ENCODE measurements around the gene GADD45A. TPM values are rescaled to one million over a fixed set of nuclear protein-coding genes. Genes with fewer than 3 reads are reported as not detected.
A peak's percentile ranks its signal among the peaks of the same experiment; 100 is the strongest.

The GADD45A gene
- total and polyA plus RNA-seq, 9 of the 15 experiments (the other 6 are each of a cell fraction or from before 2014, with no cell fraction given): 21.3 to 156 (median 62.1) TPM

- peak; percentile 54 to 61 for TF ChIP-seq AFF1 (IDR thresholded peaks at IDR 0.05; ENCODE audit: low read depth in 1 of 2, partially characterized antibody in 2 of 2)
- TF ChIP-seq ZBTB33 (CRISPR knock-in tag; IDR thresholded peaks at IDR 0.05): peak; percentile 53; the same call in 1 of the 2 replicates
- TF ChIP-seq SRF (CRISPR knock-in tag; IDR thresholded peaks at IDR 0.05): 0 out of 4 replicates have a peak, but pooled peaks of 1 of the 2 experiments have one; percentile 19
- TF ChIP-seq MTF1 (CRISPR knock-in tag; IDR thresholded peaks at IDR 0.05; ENCODE audit: borderline replicate concordance): no peak
- TF ChIP-seq ZFP30 (CRISPR knock-in tag; IDR thresholded peaks at IDR 0.05; ENCODE audit: borderline replicate concordance): no peak
- TF ChIP-seq NFATC3 (IDR thresholded peaks at IDR 0.05): no peak
- no peak for TF ChIP-seq ARID3B (CRISPR knock-in tag; IDR thresholded peaks at IDR 0.05; ENCODE audit: borderline replicate concordance)
- TF ChIP-seq KDM4B (IDR thresholded peaks at IDR 0.05; ENCODE audit: borderline replicate concordance in 2 of 2, low read depth in 1 of 2): no peak
- peak; percentile 90 for TF ChIP-seq KLF16 (IDR thresholded peaks at IDR 0.05)
- peak; percentile 41; the same call in 1 of the 2 replicates for TF ChIP-seq CXXC5 (CRISPR knock-in tag; IDR thresholded peaks at IDR 0.05)
- peak; percentile 83 for TF ChIP-seq HDAC3 (IDR thresholded peaks at IDR 0.05; ENCODE audit: borderline replicate concordance, partially characterized antibody)
- peak; percentile 85 for TF ChIP-seq SOX6 (IDR thresholded peaks at IDR 0.05)
- TF ChIP-seq ETV1 (tag; conservative IDR thresholded peaks at IDR 0.05; ENCODE audit: low read depth): no peak
- TF ChIP-seq ZMIZ1 (IDR thresholded peaks at IDR 0.05; ENCODE audit: low read depth in 2 of 2, low read length in 2 of 2): no peak; a peak in 2 of 4 replicates
- no peak for TF ChIP-seq JUNB (CRISPR knock-in tag; conservative IDR thresholded peaks at IDR 0.05)
These were observed 48.8 kb downstream of the GADD45A start (continued) for GRCh38 chr1:67733681-67734322.
